H1 (cell line): ENCODE data around the gene DPF1. TPM values are rescaled to one million over a fixed set of nuclear protein-coding genes. Genes with fewer than 3 reads are reported as not detected.
"Not testable (repeated sequence)": the region's sequence is repeated elsewhere in the genome, so short reads cannot be mapped to it uniquely, and the experiment has no call there.

Source experiments
- CTCF ChIA-PET: fragments of 300-600 bp; sonication (Branson Sonifier 250); formaldehyde crosslinking; loops from one replicate; lab custom pipeline; 2021; ENCODE audit not compliant: partially characterized antibody; lab: Charles Lee
- POLR2A ChIA-PET: fragments of 300-600 bp; sonication (Branson Sonifier 250); formaldehyde crosslinking; loops from one replicate; lab custom pipeline; 2021; ENCODE audit warnings: inconsistent platforms; ENCODE audit not compliant: partially characterized antibody; lab: Charles Lee
- DNase-seq, 2 experiments: peaks; one replicate each; pipeline versions ENCODE4 v3.0.0 to v3.0.0-alpha.2; 2010 to 2022; ENCODE audit warnings: low spot score in 2 of 2, low read depth in 1 of 2, mixed read lengths in 1 of 2
- FAIRE-seq: peaks from 2 replicates; lab custom pipeline; 2011; peaks lifted over from hg19 to GRCh38; lab: Jason Lieb, UNC
- H2AFZ ChIP-seq: 2 replicates; pipeline ENCODE4 v1.8.1; 2012; ENCODE audit warnings: low read length, inconsistent platforms
- H2AK5ac ChIP-seq: 2 replicates; pipeline ENCODE4 v1.6.1; 2013; ENCODE audit warnings: low read depth, low read length
- H2BK120ac ChIP-seq: replicated peaks from 2 replicates; pipeline ENCODE3; 2013; ENCODE audit warnings: low read depth, low read length, inconsistent platforms
- H2BK12ac ChIP-seq: 2 replicates; pipeline ENCODE4 v1.6.1; 2013; ENCODE audit warnings: low read depth, low read length
- H2BK15ac ChIP-seq: 2 replicates; pipeline ENCODE4 v1.6.1; 2013; ENCODE audit warnings: low read length
- H2BK20ac ChIP-seq: 2 replicates; pipeline ENCODE4 v1.6.1; 2013; ENCODE audit warnings: low read length
- H2BK5ac ChIP-seq: 2 replicates; pipeline ENCODE4 v1.6.1; 2013; ENCODE audit warnings: low read depth, low read length
- H3K14ac ChIP-seq: 2 replicates; pipeline ENCODE4 v1.6.1; 2013; ENCODE audit warnings: inconsistent platforms; ENCODE audit not compliant: insufficient read length
- H3K18ac ChIP-seq: 2 replicates; pipeline ENCODE4 v1.6.1; 2013; ENCODE audit warnings: low read length; ENCODE audit errors: extremely low read depth
- H3K23ac ChIP-seq: 2 replicates; pipeline ENCODE4 v1.6.1; 2013; ENCODE audit warnings: inconsistent platforms; ENCODE audit not compliant: insufficient read length
- H3K23me2 ChIP-seq: 2 replicates; pipeline ENCODE4 v1.6.1; 2013; ENCODE audit warnings: low read depth, low read length
- H3K27ac ChIP-seq: 2 replicates; pipeline ENCODE4 v1.6.1; 2011; ENCODE audit warnings: low read depth, low read length, inconsistent platforms
- H3K27me3 ChIP-seq, 4 experiments: replicated peaks in 1 of 4; 1 replicate in 1 of 4; 2 replicates in 3 of 4; pipeline versions ENCODE4 v1.6.1 to v1.8.1; 2011 to 2013; ENCODE audit warnings: low read length in 3 of 4, mild to moderate bottlenecking in 3 of 4, inconsistent platforms in 2 of 4, mixed read lengths in 2 of 4, moderate library complexity in 1 of 4; ENCODE audit not compliant: control insufficient read depth in 3 of 4, insufficient read depth in 3 of 4; ENCODE audit errors: extremely low read depth in 1 of 4
- H3K36me3 ChIP-seq, 4 experiments: 2 replicates each; pipeline versions ENCODE4 v1.6.1 to v1.8.1; 2011 to 2013; ENCODE audit warnings: mild to moderate bottlenecking in 4 of 4, low read length in 3 of 4, moderate library complexity in 2 of 4, control low read depth in 1 of 4, inconsistent platforms in 1 of 4; ENCODE audit not compliant: insufficient read depth in 4 of 4, control insufficient read depth in 2 of 4
- H3K4ac ChIP-seq: replicated peaks from 2 replicates; pipeline ENCODE3; 2013; ENCODE audit warnings: low read length, low read depth, mixed read lengths, inconsistent platforms; ENCODE audit not compliant: insufficient read length
- H3K4me1 ChIP-seq, 4 experiments: replicated peaks in 1 of 4; 1 replicate in 1 of 4; 2 replicates in 3 of 4; pipeline versions ENCODE4 v1.6.1 to v1.8.1; 2011 to 2013; ENCODE audit warnings: low read length in 3 of 4, inconsistent platforms in 2 of 4, mixed read lengths in 1 of 4; ENCODE audit not compliant: insufficient read depth in 4 of 4, control insufficient read depth in 3 of 4
- H3K4me2 ChIP-seq, 2 experiments: 2 replicates each; pipeline versions ENCODE4 v1.6.1 to v1.8.1; 2011 to 2013; ENCODE audit warnings: low read depth in 2 of 2, low read length in 2 of 2, control low read depth in 1 of 2, inconsistent platforms in 1 of 2, mild to moderate bottlenecking in 1 of 2; ENCODE audit not compliant: insufficient read depth in 1 of 2
- H3K4me3 ChIP-seq, 4 experiments: fragments of 200-600, 300-600 bp in 1 of 4; sonication (generic), shearing (Covaris generic), sonication (Bioruptor Twin) in 1 of 4; 2 replicates each; pipeline versions ENCODE4 v1.5.1 to v1.8.1; 2011 to 2016; ENCODE audit warnings: low read length in 4 of 4, low read depth in 3 of 4, control low read depth in 2 of 4, inconsistent platforms in 2 of 4, mild to moderate bottlenecking in 2 of 4, mixed read lengths in 1 of 4, moderate library complexity in 1 of 4; ENCODE audit not compliant: insufficient read depth in 2 of 4; ENCODE audit errors: extremely low read depth in 1 of 4
- H3K56ac ChIP-seq: replicated peaks from 2 replicates; pipeline ENCODE3; 2013; ENCODE audit warnings: low read depth, mild to moderate bottlenecking, mixed read lengths, low read length, inconsistent platforms; ENCODE audit not compliant: insufficient read length
- H3K79me1 ChIP-seq: 2 replicates; pipeline ENCODE4 v1.6.1; 2013; ENCODE audit warnings: low read depth, low read length, control low read depth
- H3K79me2 ChIP-seq, 2 experiments: 2 replicates each; pipeline versions ENCODE4 v1.6.1 to v1.8.1; 2012 to 2013; ENCODE audit warnings: low read length in 2 of 2, mild to moderate bottlenecking in 2 of 2, inconsistent platforms in 1 of 2; ENCODE audit not compliant: insufficient read depth in 2 of 2, control insufficient read depth in 1 of 2
- H3K9ac ChIP-seq, 4 experiments: replicated peaks in 1 of 4; 1 replicate in 1 of 4; 2 replicates in 3 of 4; pipeline versions ENCODE4 v1.6.1 to v1.8.1; 2011 to 2013; ENCODE audit warnings: low read depth in 3 of 4, low read length in 3 of 4, control low read depth in 2 of 4, mild to moderate bottlenecking in 2 of 4, moderate library complexity in 2 of 4, inconsistent platforms in 1 of 4; ENCODE audit errors: extremely low read depth in 1 of 4
- H3K9me3 ChIP-seq, 2 experiments: 2 replicates each; pipeline versions ENCODE4 v1.6.1 to v1.8.1; 2012 to 2013; ENCODE audit warnings: mild to moderate bottlenecking in 2 of 2, moderate library complexity in 2 of 2, control low read depth in 1 of 2, inconsistent platforms in 1 of 2, low read depth in 1 of 2, low read length in 1 of 2, mixed read lengths in 1 of 2; ENCODE audit not compliant: insufficient read depth in 2 of 2
- H4K20me1 ChIP-seq, 2 experiments: replicated peaks in 1 of 2; 2 replicates each; pipeline versions ENCODE3 to v1.8.1; 2011 to 2013; ENCODE audit warnings: inconsistent platforms in 2 of 2, low read length in 2 of 2, mild to moderate bottlenecking in 1 of 2; ENCODE audit not compliant: insufficient read depth in 2 of 2, control insufficient read depth in 1 of 2
- H4K5ac ChIP-seq: 2 replicates; pipeline ENCODE4 v1.6.1; 2013; ENCODE audit warnings: low read length, low read depth, mixed read lengths, inconsistent platforms; ENCODE audit not compliant: insufficient read length
- H4K8ac ChIP-seq: 2 replicates; pipeline ENCODE4 v1.8.0; 2013; ENCODE audit warnings: mild to moderate bottlenecking, moderate library complexity, low read length, inconsistent platforms; ENCODE audit not compliant: insufficient read depth; ENCODE audit errors: extremely low read depth
- H4K91ac ChIP-seq: replicated peaks from 2 replicates; pipeline ENCODE3; 2013; ENCODE audit warnings: low read length, mixed read lengths, inconsistent platforms; ENCODE audit not compliant: insufficient read length
- BRCA1 ChIP-seq: IDR thresholded peaks from 2 replicates; pipeline ENCODE4 v1.6.1; 2012; ENCODE audit warnings: low read depth, low read length, improper control_type of control experiment
- KDM1A ChIP-seq: fragments of 200-600, 300-600 bp; sonication (generic); IDR thresholded peaks from 2 replicates; pipeline ENCODE4 v1.7.1; 2016; ENCODE audit warnings: mild to moderate bottlenecking, low read length, borderline replicate concordance
- POLR2A ChIP-seq, 2 experiments: IDR thresholded peaks; 1 replicate in 1 of 2; 2 replicates in 1 of 2; pipeline ENCODE4 v1.6.1; 2011; ENCODE audit warnings: low read depth in 2 of 2, low read length in 2 of 2, mild to moderate bottlenecking in 2 of 2; ENCODE audit errors: control extremely low read depth in 1 of 2
- WGBS, 2 experiments: shearing (Covaris generic) in 1 of 2; methylation state at CpG; one replicate each; pipeline versions ENCODE4 v1.1.6 to v1.1.7; 2013 to 2015; ENCODE audit warnings: low lambda C conversion rate in 2 of 2, mixed read lengths in 2 of 2, inconsistent platforms in 1 of 2, low coverage in 1 of 2, missing lambda C conversion rate in 1 of 2; ENCODE audit not compliant: insufficient replicate concordance in 2 of 2, insufficient coverage in 1 of 2, insufficient read length in 1 of 2; ENCODE audit errors: extremely low coverage in 1 of 2, missing lambda C conversion rate in 1 of 2; 5-methylcytosine and 5-hydroxymethylcytosine counted together
- polyA plus RNA-seq, 7 experiments: library from polyadenylated mRNA; depleted of rRNA in 3 of 7; stranded (reverse) in 5 of 7; unstranded in 2 of 7; fragments of >200 nt in 5 of 7; fragments of 200-250 nt in 2 of 7; gene quantifications; 1 replicate in 5 of 7; 2 replicates in 1 of 7; 4 replicates in 1 of 7; pipeline versions ENCODE4 v1.2.1 to v1.2.3, GENCODE V29; 2011 to 2013; ENCODE audit warnings: missing spikeins in 2 of 7, mixed read lengths in 2 of 7
- total RNA-seq: library from RNA; stranded (reverse); fragmentation: NEBNext Ultra II Directional; extraction: Animal tissue kit (Norgen Biotek cat#: 25700); gene quantifications from 2 replicates; pipeline ENCODE4 v1.2.1, GENCODE V29; 2021

DPF1 gene
- total and polyA plus RNA-seq, 2 of the 8 experiments (the other 6 are each of a cell fraction or from before 2014, with no cell fraction given), result 12.9 to 15.6 TPM

DNA sequence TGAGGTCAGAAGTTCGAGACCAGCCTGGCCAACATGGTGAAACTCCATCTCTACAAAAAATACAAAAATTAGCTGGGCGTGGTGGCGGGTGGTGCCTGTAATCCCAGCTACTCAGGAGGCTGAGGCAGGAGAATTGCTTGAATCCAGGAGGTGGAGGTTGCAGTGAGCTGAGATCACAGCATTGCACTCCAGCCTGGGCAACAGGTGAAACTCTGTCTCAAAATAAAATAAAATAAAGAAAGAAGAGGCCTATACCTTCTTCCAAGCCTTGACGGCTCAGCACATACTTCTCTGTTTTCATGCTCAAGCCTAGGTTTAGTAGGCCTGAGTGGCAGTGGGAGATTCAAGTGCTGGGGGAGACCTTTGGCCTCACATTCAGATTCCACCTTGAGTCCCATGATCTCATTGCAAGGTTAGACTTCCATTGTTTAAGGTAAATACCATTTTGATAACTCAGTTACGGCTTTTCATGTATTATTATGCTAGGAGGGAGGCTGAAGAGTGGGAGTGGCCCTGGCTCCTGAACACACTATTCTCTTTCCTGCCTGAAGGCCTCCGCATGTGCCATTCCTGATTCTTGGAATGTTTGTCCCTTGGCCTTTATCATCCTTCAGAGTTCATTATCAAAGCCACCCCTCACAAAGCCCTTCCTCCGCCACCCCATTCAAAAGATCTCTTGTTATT, 38.7 kb upstream of the DPF1 start (continued):
- TF ChIP-seq BRCA1 (no peak), KDM1A (no peak), POLR2A (IDR thresholded peaks at IDR 0.05; ENCODE audit: control extremely low read depth in 1 of 2, low read depth in 2 of 2, low read length in 2 of 2) (no peak)

GRCh38 chr19:38261942-38262341, 37.9 kb upstream of the DPF1 start:
- H3K27ac ChIP-seq, H3K56ac ChIP-seq, H4K8ac ChIP-seq, H3K9me3 ChIP-seq, H3K14ac ChIP-seq, H4K5ac ChIP-seq, H4K91ac ChIP-seq, H2BK12ac ChIP-seq, POLR2A ChIA-PET, H3K18ac ChIP-seq, FAIRE-seq, H4K20me1 ChIP-seq, H3K27me3 ChIP-seq, H3K9ac ChIP-seq, H3K4me3 ChIP-seq, H2BK5ac ChIP-seq, H3K4me2 ChIP-seq, H3K23ac ChIP-seq, H2BK120ac ChIP-seq, H3K4ac ChIP-seq, H2BK15ac ChIP-seq, H2BK20ac ChIP-seq, H2AFZ ChIP-seq, DNase-seq, H3K23me2 ChIP-seq, H2AK5ac ChIP-seq, H3K36me3 ChIP-seq: not testable (repeated sequence)
- CTCF ChIA-PET, result interaction anchor here (1.7 kb wide), 1 partner anchor 11 kb away, joined by 6 read pairs; no protein-coding TSS in a partner anchor
- 92% methylated on average over 10 of the region's 12 CpGs; no CpG with 5 or more reads in 1 of the 2 experiments for WGBS, 2 experiments
- Histone ChIP-seq H3K79me2 (peaks cover 17 to 21% of the 10 kb centered on the region in 2 experiments), H3K4me1 (peaks cover 8 to 22% (median 13%) of the 10 kb centered on the region in 4 experiments), H3K79me1 (peaks cover 11% of the 10 kb centered on the region)
